ENCODE measurements around the gene FCN3. TPM values are rescaled to one million over a fixed set of nuclear protein-coding genes. Genes with fewer than 3 reads are reported as not detected.

FCN3 gene
- total and polyA plus RNA-seq, 2 of the 4 experiments (the other 2 are of a cell fraction): not detected

DNA sequence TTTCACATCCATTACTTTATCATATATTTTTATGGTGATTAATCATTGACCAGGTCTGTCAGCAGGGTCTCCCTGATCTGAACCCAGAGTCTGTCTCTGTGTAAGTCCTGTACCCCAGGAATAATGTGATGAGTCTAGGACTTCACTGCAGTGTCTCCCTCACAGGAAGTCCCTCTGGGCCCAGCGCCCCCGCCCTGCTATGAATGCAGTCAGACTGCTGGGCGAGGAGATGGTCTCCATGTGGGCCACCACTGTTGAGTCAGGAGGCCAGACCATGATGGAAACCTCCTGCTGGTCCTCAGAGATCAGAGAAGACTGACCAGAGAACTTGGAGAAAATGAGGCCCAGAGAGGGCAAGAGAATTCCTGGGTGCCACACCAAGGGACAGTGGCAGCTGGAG is 43.2 kb downstream of the FCN3 start:
- Histone ChIP-seq H2AK9ac (replicated peaks; ENCODE audit: low read depth, low read length, poor library complexity) (no peak overlapping the region), H3K14ac (replicated peaks; ENCODE audit: low read depth, low read length) (no peak overlapping the region), H3K4me3 (ENCODE audit: insufficient read depth, low read depth, low read length) (no peak overlapping the region), H3K27me3 (ENCODE audit: control insufficient read depth, insufficient read depth, low read length) (no peaks in the 10 kb centered on the region), H2BK5ac (ENCODE audit: low read depth, low read length, poor library complexity, severe bottlenecking) (no peak overlapping the region), H3K56ac (ENCODE audit: extremely low read depth, insufficient read depth, low read length) (no peak overlapping the region), H3K9me1 (ENCODE audit: insufficient read depth, low read length) (peaks cover 3% of the 10 kb centered on the region; the same call in 1 of the 2 replicates), H4K8ac (ENCODE audit: low read depth in 2 of 2, low read length in 2 of 2) (no peak overlapping the region), H4K5ac (ENCODE audit: low read depth, low read length) (no peak overlapping the region), H3K4ac (ENCODE audit: low read depth, low read length) (no peak overlapping the region), H2BK120ac (ENCODE audit: low read depth, low read length) (no peak overlapping the region), H2BK20ac (ENCODE audit: low read depth, low read length) (no peak overlapping the region), H2BK15ac (ENCODE audit: low read depth, low read length) (no peak overlapping the region), H3K9me3 (ENCODE audit: control insufficient read depth, insufficient read depth, low read length) (no peaks in the 10 kb centered on the region), H2AFZ (replicated peaks; ENCODE audit: low read length, poor library complexity) (no peak overlapping the region), H3K79me1 (ENCODE audit: low read depth in 1 of 2, low read length in 2 of 2) (peaks cover 13 to 52% of the 10 kb centered on the region in 2 experiments), H3K27ac (ENCODE audit: insufficient read depth, low read length) (no peak overlapping the region), H4K91ac (ENCODE audit: insufficient read depth, low read depth, low read length) (no peak overlapping the region), H3K36me3 (ENCODE audit: control insufficient read depth, insufficient read depth, low read length) (peaks cover 56% of the 10 kb centered on the region), H2AK5ac (ENCODE audit: low read depth, low read length) (no peak overlapping the region), H3K4me2 (ENCODE audit: low read depth, low read length) (no peak overlapping the region), H3K23ac (ENCODE audit: low read depth, low read length) (no peak overlapping the region), H3K4me1 (ENCODE audit: control insufficient read depth, insufficient read depth, low read length) (0 out of 2 replicates have a peak, but pooled peaks cover 2% of the 10 kb centered on the region), H3K18ac (ENCODE audit: low read depth, low read length) (no peak overlapping the region), H4K20me1 (ENCODE audit: insufficient read depth, low read length) (peaks cover 44% of the 10 kb centered on the region), H3K9ac (ENCODE audit: low read depth, low read length) (no peak overlapping the region)
- dilution Hi-C loops (cut with HindIII; ENCODE audit: low sequenced_read_pairs, unreplicated experiment) (no loop called here), in situ Hi-C loops (cut with MboI; ENCODE audit: low sequenced_read_pairs) (no loop called here), intact Hi-C loops (cut with micrococcal nuclease) (no loop called here)
- BruUV-seq (replicated peaks): no TSS peak
- POLR2A ChIA-PET (ENCODE audit: unreplicated experiment): no interaction called here
- no peak for TF ChIP-seq RAD21 (IDR thresholded peaks at IDR 0.05; ENCODE audit: low read length)
- TF ChIP-seq, protein P1, sequence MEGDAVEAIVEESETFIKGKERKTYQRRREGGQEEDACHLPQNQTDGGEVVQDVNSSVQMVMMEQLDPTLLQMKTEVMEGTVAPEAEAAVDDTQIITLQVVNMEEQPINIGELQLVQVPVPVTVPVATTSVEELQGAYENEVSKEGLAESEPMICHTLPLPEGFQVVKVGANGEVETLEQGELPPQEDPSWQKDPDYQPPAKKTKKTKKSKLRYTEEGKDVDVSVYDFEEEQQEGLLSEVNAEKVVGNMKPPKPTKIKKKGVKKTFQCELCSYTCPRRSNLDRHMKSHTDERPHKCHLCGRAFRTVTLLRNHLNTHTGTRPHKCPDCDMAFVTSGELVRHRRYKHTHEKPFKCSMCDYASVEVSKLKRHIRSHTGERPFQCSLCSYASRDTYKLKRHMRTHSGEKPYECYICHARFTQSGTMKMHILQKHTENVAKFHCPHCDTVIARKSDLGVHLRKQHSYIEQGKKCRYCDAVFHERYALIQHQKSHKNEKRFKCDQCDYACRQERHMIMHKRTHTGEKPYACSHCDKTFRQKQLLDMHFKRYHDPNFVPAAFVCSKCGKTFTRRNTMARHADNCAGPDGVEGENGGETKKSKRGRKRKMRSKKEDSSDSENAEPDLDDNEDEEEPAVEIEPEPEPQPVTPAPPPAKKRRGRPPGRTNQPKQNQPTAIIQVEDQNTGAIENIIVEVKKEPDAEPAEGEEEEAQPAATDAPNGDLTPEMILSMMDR (conservative IDR thresholded peaks at IDR 0.05; ENCODE audit: low read depth, low read length): no peak
- no peak for TF ChIP-seq POLR2A (IDR thresholded peaks at IDR 0.05; ENCODE audit: low read depth, low read length)
- TF ChIP-seq BHLHE40 (IDR thresholded peaks at IDR 0.05; ENCODE audit: low read depth, low read length): no peak
- no peak for TF ChIP-seq CEBPB (IDR thresholded peaks at IDR 0.05; ENCODE audit: low read depth, low read length)
- no peak for TF ChIP-seq MXI1 (IDR thresholded peaks at IDR 0.05; ENCODE audit: borderline replicate concordance, low read depth, low read length)
- TF ChIP-seq MAFK (IDR thresholded peaks at IDR 0.05; ENCODE audit: low read depth, low read length): no peak
- no peak for TF ChIP-seq RCOR1 (IDR thresholded peaks at IDR 0.05; ENCODE audit: insufficient replicate concordance, low read length)
- no peak for TF ChIP-seq FOS (IDR thresholded peaks at IDR 0.05; ENCODE audit: low read depth, low read length)
- no peak for TF ChIP-seq RFX5 (IDR thresholded peaks at IDR 0.05; ENCODE audit: low read depth, low read length)
- no peak for TF ChIP-seq CHD1 (IDR thresholded peaks at IDR 0.05; ENCODE audit: low read depth, low read length)
- TF ChIP-seq, protein P2, sequence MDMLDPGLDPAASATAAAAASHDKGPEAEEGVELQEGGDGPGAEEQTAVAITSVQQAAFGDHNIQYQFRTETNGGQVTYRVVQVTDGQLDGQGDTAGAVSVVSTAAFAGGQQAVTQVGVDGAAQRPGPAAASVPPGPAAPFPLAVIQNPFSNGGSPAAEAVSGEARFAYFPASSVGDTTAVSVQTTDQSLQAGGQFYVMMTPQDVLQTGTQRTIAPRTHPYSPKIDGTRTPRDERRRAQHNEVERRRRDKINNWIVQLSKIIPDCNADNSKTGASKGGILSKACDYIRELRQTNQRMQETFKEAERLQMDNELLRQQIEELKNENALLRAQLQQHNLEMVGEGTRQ (IDR thresholded peaks at IDR 0.05; ENCODE audit: low read depth, low read length): no peak
- no peak for TF ChIP-seq NFE2L2 (IDR thresholded peaks at IDR 0.05; ENCODE audit: low read depth, low read length)
- TF ChIP-seq MAZ (IDR thresholded peaks at IDR 0.05; ENCODE audit: borderline replicate concordance, low read depth, low read length): no peak
- TF ChIP-seq, protein P3, sequence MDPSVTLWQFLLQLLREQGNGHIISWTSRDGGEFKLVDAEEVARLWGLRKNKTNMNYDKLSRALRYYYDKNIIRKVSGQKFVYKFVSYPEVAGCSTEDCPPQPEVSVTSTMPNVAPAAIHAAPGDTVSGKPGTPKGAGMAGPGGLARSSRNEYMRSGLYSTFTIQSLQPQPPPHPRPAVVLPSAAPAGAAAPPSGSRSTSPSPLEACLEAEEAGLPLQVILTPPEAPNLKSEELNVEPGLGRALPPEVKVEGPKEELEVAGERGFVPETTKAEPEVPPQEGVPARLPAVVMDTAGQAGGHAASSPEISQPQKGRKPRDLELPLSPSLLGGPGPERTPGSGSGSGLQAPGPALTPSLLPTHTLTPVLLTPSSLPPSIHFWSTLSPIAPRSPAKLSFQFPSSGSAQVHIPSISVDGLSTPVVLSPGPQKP (IDR thresholded peaks at IDR 0.05; ENCODE audit: borderline replicate concordance, low read depth, low read length): no peak
- TF ChIP-seq SMC3 (IDR thresholded peaks at IDR 0.05; ENCODE audit: low read depth, low read length): no peak
- WGBS, 2 experiments (ENCODE audit: extremely low coverage in 2 of 2, insufficient read length in 1 of 2): 100% methylated on average over 1 of the region's 3 CpGs; no CpG with 5 or more reads in 1 of the 2 experiments
- DNase-seq: no peak
- ATAC-seq (ENCODE audit: low read depth): no peak
- CTCF ChIA-PET: no interaction called here
